ENCODE data around the gene CHMP5.

Gene CHMP5

DNA sequence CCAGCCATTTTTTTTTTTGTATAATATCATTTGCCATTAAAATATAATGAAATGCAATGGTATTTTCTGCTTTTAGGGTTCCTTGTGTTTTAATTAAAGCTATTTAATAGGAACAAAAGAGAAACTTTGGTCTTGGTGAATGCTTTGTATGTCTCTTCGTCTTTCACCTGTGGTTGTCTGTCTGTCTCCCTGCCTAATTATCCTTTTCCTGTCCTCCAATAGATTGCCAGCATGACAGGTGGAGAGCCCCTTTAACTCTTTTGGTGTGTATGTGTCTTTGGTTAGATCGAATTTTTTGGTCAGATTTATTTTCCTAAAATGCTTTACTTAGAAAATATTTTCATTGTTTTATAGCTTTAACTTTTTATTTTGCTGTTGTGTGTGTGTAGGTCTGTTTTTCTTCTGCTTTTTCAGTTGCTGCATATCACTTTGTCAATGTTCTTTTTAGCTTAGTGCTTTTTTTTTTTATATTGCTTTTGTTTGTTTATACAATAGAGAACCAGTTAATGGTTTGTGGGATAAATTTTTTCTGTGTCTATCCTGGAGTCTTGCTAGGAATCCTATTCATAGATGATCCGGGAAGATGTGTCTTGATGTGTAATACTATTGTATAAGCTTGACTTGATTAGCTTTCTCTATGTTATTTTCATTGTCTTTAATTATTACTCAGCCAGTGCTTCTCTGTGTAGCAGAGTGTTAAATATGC is 8.6 kb downstream of the CHMP5 start:
- in situ Hi-C loops (cut with MboI; ENCODE audit: low sequenced_read_pairs), result no loop called here

DNA sequence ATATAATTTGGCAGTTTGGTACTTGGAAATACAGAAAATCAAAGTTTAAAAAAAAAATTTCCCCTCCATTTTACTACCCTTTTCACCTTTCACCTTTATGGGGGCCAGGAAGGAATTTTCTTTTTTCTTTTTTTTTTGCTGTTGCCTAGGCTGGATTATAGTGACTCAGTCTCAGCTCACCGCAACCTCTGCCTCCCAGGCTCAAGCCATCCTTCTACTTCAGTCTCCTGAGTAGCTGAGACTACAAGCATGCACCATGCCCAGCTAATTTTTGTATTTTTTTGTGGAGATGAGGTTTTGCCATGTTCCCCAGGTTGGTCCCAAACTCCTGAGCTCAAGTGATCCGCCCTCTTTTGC is 9.1 kb downstream of the CHMP5 start:
- in situ Hi-C loops (cut with MboI; ENCODE audit: low sequenced_read_pairs), result no loop called here

DNA sequence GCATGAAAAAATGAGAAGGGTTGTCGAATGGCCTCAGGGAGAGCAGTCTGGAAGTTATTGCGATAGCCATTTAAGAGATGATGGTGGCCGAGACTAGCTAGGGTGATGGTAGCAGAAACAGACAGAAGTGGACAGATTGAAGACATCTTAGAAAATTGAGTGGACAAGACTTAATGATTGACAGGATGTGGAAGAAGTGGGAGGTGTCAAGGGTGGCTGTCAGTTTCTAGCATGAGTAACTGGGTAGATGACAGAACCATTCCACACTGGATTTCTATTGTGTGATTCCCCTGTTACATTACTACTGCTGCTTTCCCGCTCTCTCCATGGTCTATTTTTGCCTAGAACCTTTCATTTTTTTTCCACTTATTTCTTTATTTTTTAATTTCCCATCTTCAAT is 12.6 kb downstream of the CHMP5 start:
- in situ Hi-C loops (cut with MboI; ENCODE audit: low sequenced_read_pairs), result no loop called here

DNA sequence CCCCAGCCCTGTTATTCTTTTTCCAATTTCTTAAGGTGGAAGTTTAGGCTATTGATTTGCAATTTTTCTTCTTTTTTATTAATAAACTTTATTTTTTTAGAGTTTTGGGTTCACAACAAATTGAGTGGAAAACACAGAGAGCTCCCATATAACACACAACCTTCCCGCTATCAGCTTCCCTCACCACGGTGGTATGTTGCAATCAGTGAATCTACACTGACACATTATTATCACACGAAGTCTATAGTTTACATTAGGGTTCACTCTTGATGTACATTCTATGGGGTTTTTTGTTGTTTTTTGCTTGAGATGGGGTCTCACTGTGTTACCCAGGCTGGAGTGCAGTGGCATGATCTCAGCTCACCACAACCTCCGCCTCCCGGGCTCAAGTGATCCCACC is 20.7 kb downstream of the CHMP5 start:
- in situ Hi-C loops (cut with MboI; ENCODE audit: low sequenced_read_pairs), result no loop called here

DNA sequence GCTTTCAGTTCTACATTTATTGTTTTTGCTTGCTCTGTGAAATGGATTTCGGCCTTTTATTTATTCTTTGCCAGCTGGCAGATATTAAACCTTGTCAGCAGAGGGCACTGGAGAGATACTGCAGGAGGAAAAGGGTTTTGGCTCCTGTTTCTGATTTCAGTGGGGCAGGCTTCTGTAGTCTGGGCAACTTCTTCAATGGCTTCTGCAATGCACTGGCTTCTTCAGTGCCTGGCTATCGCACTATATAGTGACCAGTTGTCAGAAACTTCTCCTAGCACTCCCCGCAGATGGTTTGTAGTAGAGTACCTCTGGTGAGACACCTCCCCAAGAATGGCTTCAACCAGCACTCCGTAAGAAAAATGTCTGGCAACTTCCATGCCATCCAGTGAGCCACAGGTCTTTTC is 22.2 kb downstream of the CHMP5 start:
- in situ Hi-C loops (cut with MboI; ENCODE audit: low sequenced_read_pairs), result no loop called here

DNA sequence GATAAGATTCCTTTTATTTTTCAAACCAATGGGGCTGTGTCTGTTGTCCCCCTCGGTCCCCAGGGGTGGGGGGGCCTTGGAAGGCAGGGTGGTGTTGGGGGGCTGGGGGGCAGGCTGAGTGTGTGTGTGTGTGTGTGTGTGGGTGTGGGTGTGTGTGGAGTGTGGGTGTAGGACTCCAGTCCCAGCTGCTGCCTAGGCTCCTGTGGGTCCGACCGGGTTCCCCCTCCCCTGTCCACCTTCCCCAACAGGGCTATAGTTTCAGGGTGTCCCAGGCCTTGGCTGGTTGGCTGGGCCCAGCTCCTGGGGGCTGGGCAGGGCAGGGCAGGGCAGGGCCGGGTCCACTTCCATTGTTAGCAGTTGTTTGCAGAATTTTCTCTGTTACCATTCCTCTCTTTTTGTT is 23.4 kb downstream of the CHMP5 start:
- in situ Hi-C loops (cut with MboI; ENCODE audit: low sequenced_read_pairs), result no loop called here

DNA sequence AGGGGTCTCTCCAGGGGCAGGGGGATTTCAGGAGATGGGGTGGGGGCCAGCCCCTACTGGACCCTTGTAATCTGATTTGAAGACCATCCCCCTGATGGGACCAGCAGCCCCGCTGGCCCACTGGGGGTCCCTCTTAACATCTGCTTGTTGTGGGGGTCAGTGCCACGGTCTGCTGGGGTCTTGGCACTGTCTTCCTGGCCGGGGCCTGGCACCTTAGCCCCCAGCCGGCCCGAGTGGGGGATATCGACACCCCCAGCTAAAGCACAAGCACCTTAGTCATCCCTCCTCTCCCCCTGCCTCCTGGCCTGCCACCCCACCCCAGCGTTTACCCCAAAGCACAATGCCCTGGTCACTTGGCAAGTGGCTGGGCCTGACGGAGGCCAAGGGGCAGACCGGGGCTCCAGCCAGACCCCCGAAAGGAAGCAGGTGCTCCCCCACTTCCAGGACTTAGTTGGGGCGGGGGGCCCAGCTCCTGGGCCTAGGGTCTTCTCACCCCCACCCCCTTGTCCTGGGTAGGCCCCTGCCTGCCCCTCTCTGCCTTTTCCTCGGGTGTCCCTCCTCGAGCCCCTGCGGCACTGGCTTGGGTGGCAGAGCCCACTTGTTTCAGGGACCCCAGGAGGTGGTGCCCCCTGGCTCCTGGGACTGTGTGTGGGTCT is 24.1 kb downstream of the CHMP5 start:
- in situ Hi-C loops (cut with MboI; ENCODE audit: low sequenced_read_pairs), result no loop called here

DNA sequence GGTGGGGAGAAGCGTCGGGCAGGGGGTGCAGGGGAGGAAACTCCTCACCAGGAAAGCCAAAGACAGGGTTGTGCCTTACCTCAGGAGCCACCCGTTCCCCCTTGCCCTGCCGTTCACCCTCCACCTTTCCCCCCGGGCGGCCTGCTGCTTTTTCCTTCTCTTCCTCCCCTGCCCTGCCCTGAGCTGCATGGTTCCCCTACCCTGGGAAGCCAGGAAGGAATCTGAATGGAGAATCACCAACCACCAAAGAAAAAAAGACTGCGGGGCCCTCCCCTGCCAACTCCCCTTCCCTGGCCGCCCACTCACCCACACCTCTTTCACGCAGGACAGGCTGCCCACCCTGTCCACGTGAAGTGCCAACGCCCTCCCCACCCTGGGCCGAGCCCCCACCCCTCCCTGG is 24.6 kb downstream of the CHMP5 start:
- in situ Hi-C loops (cut with MboI; ENCODE audit: low sequenced_read_pairs), result no loop called here

DNA sequence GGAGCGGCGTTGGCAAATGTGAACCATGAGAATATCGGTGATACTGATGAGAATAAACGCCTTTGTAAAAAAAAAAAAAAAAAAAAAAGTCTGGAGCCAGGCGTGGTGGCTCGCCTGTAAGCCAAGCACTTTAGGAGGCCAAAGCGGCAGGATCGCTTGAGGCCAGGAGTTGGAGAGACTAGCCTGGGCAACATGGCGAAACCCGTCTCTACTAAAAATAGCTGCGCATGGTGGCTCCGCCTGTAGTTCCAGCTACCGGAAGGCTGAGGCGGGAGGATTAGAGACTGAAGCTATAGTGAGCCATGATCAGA is 25.0 kb downstream of the CHMP5 start:
- in situ Hi-C loops (cut with MboI; ENCODE audit: low sequenced_read_pairs), result no loop called here

DNA sequence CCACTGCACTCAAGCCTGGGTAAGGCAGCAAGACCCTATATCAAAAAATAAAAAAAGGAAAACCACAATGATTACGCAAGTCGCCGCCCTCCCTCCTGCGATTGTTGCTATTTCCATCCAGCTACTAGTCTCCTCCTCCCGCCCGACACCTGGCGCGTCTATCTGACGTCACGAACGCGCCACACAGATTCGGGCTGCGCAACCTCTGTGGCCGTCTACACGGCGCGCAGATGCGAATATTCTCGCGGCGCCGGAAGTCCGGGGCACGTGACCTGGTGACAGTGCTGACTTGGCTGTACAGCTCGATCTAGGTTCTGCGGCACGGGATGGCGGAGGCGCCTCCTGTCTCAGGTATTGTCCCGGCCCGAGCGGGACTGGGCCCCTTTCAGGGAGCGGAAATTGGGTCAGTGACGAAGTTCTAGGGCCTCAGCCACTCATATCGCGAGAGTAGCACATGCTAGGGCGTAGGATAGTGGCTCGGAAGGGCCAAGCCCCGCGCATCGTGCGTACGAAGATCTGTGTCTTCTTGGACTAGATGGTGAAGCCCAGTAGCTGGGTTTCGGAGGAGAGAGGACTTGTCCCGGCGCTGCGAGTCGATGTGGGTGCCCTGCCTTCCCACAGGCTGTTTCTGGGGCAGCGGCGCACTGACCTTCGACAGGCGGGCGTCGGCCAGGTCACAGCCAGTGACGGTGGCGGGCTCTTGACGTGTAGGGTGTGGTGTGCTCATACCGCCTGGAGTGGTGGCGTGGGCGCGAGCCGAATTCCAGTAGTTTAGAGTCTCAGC is 25.6 kb downstream of the CHMP5 start, which contains the start of gene NFX1:
NFX1 (plus strand) TSS at position 270 of the 784 bp plus-strand sequence; CDS start at position 327, 57 bp downstream.
- in situ Hi-C loops (cut with MboI; ENCODE audit: low sequenced_read_pairs), result no loop called here

DNA sequence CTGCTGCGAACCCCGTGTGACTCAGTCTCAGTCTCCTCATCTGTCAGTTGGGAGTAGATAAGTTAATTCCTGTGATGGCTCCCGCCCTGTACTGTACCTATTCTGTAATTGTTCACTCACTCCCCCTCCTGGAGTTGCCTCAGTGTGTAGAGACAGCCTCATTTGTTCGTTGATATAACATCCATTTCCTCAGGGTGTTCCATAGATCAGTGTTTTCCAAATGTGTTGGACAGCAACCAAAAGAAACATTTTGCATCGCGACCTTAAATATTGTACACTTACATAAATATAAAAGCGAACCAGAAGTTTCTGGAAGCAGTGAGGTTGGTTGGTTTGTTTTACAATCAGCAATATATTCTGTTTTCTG is 26.2 kb downstream of the CHMP5 start:
- in situ Hi-C loops (cut with MboI; ENCODE audit: low sequenced_read_pairs), result no loop called here

DNA sequence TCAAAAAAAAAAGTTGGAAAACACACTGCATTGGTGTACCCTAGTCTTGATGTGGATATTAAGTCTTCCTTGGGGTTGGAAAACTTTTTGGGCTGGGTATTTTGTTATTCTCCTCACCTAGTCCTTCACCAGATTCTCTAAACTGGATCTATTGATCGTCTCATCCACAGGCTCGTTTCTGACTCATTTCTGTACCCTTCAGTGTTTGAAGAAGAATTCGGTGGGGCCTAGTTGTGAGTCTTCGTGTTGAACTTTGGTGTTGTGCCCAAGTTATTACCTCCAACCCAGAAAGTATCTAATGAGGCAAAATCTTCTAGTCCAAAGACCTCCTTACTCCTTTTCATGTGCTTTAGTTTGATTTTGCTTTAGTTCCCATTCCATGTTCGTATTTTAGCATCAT is 27.1 kb downstream of the CHMP5 start:
- in situ Hi-C loops (cut with MboI; ENCODE audit: low sequenced_read_pairs), result no loop called here

DNA sequence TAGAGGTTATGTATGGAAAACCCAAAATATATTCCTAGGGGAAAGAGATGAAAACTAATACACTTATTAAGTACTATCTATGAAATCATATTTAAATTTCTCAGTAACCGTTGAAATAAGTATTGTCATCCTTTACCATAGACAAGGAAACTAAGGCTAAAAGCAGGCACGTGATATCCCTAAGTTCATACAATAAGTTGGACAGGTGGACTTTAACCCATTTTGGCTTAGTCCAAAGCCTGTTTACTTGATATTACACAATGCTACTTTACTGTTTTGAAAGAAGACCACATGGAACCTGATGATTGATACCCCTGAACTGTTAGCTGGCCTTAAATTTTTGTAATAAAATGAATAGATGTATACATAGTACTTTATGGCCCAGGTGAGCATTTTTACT is 28.9 kb downstream of the CHMP5 start:
- in situ Hi-C loops (cut with MboI; ENCODE audit: low sequenced_read_pairs), result no loop called here

DNA sequence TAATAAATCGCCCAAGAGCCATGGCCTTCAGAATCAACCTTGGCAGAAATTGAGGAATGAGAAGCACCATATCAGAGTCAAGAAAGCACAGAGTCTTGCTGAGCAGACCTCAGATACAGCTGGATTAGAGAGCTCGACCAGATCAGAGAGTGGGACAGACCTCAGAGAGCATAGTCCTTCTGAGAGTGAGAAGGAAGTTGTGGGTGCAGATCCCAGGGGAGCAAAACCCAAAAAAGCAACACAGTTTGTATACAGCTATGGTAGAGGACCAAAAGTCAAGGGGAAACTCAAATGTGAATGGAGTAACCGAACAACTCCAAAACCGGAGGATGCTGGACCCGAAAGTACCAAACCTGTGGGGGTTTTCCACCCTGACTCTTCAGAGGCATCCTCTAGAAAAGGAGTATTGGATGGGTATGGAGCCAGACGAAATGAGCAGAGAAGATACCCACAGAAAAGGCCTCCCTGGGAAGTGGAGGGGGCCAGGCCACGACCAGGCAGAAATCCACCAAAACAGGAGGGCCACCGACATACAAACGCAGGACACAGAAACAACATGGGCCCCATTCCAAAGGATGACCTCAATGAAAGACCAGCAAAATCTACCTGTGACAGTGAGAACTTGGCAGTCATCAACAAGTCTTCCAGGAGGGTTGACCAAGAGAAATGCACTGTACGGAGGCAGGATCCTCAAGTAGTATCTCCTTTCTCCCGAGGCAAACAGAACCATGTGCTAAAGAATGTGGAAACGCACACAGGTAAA is 30.0 kb downstream of the CHMP5 start:
- in situ Hi-C loops (cut with MboI; ENCODE audit: low sequenced_read_pairs), result no loop called here

DNA sequence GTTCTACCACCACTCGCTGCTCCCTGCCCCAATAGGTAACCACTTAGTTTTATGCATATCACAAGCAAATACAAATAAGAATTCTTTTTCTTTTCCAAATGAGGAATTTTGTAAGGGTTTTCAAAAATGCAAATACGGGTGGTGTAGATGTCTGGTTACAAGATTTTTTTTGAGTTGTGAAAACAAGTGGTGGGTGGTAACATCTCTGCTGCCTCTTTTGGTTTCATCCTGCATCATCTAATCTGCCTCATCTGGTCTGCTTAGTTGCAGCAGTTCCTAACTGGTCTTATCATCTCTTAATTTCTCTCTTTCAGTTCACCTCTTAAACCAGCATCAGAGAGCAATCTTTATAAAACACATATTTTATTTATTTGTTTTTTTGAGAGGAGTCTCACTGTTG is 30.7 kb downstream of the CHMP5 start:
- in situ Hi-C loops (cut with MboI; ENCODE audit: low sequenced_read_pairs), result no loop called here

DNA sequence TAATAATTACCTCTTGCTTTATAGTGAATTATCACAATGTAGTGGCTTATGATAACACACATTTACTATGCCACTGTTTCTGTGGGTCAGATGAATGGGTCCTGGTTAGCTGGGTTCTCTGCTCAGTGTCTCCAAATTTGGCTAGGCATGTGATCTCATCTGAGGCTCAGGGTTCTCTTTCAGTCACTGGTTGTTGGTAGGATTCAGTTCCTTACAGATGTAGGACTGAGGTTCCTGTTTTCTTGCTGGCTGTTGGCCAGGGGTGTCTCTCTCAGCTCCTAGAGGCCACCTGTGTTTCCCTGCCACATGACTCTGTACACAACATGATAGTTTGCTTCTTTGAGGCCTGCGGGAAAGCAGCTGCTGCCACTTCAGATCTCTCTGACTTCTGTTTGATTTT is 32.6 kb downstream of the CHMP5 start:
- in situ Hi-C loops (cut with MboI; ENCODE audit: low sequenced_read_pairs), result no loop called here

DNA sequence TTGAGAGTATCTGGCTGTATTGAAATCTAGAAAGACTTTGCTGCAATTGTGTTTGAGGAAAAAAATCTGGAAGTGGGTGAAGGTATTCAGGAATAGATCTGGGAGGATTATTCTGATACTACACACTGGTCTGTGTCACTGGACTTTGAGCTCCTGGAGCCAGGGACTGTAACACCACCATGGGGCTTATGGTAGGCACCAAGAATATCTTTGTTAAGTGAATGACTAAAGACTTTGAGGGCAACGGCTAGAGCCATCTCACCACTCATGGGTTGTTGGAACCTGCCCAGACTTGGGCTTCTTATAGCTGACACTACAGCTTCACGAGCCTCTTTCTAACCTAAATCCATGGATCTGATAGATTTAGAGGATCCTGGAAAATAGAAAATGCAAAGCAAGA is 35.7 kb downstream of the CHMP5 start:
- in situ Hi-C loops (cut with MboI; ENCODE audit: low sequenced_read_pairs), result no loop called here

DNA sequence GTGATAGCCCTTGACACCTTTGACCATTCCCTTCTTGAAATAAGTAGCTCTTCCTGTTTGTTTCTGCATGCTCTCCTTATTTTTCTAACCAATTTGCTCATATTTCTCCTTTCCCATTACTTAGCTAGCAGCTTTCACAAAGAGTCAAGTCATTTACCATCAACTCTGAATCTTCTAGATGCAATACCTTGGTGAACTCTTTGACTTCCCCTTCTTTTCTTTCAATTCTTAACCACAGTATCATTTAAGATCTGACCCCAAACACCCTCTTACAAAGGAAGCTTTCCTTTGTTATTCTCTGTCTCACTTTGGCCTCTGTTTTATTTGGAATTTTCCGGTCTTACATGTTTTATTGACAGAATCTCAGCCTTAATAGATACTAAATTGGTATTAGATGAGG is 39.5 kb downstream of the CHMP5 start:
- in situ Hi-C loops (cut with MboI; ENCODE audit: low sequenced_read_pairs), result no loop called here

DNA sequence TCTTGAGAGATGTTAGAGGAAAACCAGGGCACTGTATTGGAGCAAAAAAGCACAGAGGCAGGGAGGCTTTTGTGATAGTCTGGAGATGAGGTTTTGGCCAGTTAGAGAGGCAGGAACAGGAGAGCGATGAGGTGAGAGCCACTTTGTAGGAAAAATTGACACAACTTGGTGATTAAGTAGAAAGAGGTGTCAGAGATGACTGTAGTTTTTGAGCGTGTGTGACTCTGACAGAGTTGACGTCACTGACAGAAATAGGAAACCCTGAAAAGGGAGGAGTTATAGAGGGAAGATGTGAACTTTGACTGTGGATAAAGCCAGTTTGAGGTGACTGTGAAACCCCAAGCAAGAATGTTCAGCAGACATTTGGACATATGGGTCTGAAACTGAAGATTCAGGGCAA is 41.2 kb downstream of the CHMP5 start:
- in situ Hi-C loops (cut with MboI; ENCODE audit: low sequenced_read_pairs), result no loop called here

DNA sequence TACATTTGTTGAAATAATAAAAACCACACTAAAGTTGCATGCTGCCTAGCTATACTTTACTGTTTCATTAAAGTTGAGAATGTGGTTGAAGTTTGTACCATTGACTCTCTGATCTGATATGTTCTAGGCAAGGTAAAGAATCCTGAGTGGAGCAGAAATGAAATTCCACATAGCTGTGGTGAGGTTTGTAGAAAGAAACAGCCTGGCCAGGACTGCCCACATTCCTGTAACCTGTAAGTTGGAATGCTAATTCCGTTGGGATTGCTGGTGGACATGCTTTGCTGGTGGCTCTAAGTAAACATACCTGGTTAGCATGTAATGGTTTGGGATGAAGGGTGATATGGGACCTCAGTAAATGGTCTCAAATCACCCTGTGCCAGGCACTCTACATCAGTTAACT is 42.2 kb downstream of the CHMP5 start:
- in situ Hi-C loops (cut with MboI; ENCODE audit: low sequenced_read_pairs), result no loop called here

DNA sequence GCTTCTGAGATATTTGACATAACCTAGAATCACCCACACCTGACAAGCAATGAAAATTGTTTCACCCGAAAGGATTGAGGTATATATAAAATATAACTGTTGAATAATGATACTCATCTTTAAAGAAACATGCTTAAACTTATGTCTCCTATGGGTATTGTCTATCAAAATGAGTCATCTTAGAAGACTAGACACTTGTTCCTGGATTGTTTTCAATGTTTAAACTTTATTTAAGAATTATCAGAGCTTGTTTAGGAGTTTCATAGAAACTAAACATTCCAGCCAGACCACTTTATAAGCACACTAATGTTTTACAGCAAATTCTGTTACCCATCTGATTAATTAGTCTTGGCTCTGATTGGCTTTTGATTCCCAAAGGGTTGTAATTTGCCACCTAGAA is 45.1 kb downstream of the CHMP5 start:
- in situ Hi-C loops (cut with MboI; ENCODE audit: low sequenced_read_pairs), result no loop called here

DNA sequence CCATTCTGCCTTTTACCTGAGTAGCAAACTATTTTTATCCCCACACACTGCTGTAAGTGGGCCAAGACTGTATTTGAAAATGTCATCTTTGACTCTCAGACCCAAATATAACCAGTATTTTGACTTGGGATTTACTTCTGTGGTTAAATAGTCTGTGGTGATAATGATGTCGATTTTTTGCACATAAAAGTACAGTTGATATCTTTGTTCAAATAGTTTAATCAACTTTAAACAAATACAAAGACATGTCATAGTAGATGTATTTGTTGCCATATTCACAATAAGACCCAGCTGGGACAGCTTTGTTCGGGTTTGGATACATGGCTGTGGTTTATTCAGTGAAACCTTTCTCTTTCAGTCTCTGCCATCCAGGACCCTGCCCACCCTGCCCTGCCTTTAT is 45.9 kb downstream of the CHMP5 start:
- in situ Hi-C loops (cut with MboI; ENCODE audit: low sequenced_read_pairs), result no loop called here
